PC-9 (cell line): ENCODE data around the gene ZSCAN23.

ENCODE experiments used
- CTCF ChIP-seq: fragments of 200-600 bp; sonication (generic); conservative IDR thresholded peaks from 2 replicates; pipeline ENCODE4 v1.6.1; 2017; ENCODE audit warnings: mixed run types, antibody characterized with exemption, mild to moderate bottlenecking, moderate library complexity
- EZH2 ChIP-seq: fragments of 200-600 bp; sonication (generic); IDR thresholded peaks from 2 replicates; pipeline ENCODE4 v1.8.0; 2017; ENCODE audit warnings: antibody characterized with exemption, low read depth

- no peak for TF ChIP-seq CTCF
- no peak for TF ChIP-seq EZH2
These were observed 43.2 kb upstream of the ZSCAN23 start for GRCh38 chr6:28486533-28486932.
